Measurements from ENCODE around the gene CDK7.
"Not testable (repeated sequence)": the region's sequence is repeated elsewhere in the genome, so short reads cannot be mapped to it uniquely, and the experiment has no call there.

CDK7 gene

DNA sequence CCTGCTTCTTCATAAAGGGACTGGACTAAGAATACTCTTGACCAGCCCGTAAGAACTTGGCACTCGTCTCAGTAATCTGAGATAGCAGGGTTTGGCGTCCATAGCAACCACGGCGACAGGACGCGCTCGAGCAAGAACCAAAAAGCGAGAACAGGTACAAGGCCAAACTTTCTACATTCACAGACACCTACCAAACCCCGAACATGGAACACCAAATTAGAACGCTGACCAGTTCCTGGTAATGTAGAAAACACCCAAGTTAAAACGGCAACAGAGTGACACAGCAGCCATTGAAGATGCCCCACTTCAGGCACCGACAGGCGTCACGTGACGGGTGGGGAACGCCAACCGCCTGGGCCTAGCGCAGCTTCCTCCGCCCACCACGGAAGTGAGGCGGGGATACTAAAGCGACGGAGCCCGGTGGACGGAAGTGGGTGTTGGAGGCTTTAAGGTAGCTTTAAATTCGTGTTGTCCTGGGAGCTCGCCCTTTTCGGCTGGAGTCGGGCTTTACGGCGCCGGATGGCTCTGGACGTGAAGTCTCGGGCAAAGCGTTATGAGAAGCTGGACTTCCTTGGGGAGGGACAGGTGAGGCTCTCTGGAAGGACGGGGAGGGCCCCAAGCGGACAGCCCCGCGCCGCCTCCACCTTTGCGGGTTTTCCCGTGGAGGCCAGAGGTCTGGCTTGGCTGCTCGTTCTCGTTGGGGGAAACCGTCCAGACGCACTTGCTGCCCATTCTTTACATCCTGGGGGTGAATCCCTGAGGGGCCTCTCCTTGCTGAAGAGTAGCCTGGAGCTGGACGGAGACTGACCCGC lies at the start of gene CDK7:
TSS of gene CDK7 (plus strand) at position 430 of the 812 bp plus-strand sequence. CDS start at position 520, 90 bp downstream.
- DNase-seq: peak; percentile 76

DNA sequence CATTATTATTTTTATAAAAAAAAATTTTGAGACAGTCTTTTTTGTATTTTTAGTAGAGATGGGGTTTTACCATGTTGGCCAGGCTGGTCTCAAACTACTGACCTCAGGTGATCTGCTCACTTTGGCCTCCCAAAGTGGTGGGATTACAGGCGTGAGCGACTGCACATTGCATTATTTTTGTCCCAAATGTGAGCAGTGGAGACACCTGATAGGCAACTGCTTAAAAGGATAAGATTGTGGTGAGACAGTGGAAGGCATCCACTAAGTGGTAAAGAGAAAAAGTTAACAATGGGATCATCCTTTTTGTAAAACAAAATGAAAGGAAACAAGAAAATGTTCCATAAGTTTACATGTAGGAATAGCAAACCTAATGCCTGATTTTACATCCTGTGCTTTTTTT lies 47.3 kb upstream of the CDK7 start:
- DNase-seq: no peak

DNA sequence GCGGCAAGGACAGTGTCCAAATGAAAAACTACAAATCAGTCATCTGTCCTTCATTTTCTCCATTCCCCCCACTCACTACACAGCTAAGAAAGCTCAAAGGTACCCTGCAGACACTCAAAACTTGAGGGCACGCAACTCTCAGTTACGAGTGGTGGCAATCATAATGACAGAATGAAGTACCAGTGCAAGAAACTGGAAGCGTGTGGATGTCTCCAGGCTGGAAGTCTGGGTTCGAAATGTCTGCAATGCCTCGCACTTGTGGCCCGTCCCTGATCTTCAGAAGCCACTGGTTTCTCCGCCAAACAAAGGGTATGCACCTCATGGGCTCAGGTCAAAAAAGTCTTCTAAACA lies 45.9 kb upstream of the CDK7 start:
- DNase-seq: peak; percentile 13

DNA sequence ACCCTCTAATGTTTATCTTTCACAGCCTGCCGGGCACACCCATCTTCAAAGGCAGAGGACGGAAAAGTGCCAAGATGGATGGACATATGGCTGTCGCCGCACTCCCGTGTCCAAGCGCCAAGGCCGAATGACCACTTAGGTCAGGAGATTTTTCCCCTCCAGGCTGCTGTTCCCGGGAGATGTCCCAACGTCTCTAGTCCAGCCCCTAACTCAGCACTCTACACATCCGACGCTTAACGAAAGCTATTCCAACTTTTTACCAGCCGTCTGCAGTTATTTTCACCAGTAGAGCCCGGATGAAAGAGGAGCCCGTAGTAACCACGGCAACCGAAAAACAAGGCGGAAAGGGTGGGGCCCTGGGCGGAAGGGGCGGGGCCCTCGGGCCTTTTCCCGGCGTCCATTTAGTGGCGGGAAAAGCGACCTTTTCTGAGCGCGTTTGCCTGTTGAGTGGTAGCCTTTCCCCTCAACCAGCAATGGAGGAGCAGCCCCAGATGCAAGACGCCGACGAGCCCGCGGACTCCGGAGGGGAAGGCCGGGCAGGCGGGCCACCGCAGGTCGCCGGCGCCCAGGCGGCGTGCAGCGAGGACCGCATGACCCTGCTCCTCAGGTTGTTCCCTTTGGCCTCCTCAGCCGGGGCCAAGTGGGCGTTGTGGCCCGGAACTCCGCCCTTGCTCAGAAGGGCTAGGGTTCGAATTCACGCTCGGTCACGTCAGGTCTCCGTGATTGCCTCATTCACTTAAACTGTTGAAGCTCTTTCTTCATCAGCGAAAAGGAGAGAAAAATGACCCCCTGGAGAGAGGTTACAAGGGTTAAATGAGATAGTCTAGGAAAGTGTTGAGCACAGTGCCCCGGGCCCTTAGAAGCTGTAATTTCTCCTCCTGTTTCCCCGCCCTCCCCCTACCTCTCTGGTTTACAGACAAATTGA lies 45.3 kb upstream of the CDK7 start, which contains the start of gene CENPH:
TSS of gene CENPH (plus strand) at position 422 of the 925 bp plus-strand sequence. CDS start at position 474, 52 bp downstream.
- DNase-seq: peak; percentile 67

DNA sequence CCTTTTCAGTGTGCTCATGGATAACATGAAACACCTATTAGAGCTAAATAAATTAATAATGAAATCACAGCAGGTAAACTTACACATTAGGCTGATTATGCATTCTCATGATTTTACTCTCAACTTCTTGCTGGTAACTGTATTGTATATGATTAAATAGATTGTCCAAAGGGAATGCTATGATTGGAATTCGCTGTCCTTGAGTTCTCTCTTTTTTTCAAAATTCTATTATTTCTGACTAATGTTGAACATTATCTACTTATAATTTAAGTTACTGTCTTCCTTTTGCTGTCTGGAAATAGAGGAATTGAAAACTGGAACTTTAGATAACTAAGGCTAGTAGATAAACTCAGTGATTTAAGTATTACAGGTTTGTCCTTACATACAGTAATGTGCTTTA lies 32.2 kb upstream of the CDK7 start:
- DNase-seq: no peak

DNA sequence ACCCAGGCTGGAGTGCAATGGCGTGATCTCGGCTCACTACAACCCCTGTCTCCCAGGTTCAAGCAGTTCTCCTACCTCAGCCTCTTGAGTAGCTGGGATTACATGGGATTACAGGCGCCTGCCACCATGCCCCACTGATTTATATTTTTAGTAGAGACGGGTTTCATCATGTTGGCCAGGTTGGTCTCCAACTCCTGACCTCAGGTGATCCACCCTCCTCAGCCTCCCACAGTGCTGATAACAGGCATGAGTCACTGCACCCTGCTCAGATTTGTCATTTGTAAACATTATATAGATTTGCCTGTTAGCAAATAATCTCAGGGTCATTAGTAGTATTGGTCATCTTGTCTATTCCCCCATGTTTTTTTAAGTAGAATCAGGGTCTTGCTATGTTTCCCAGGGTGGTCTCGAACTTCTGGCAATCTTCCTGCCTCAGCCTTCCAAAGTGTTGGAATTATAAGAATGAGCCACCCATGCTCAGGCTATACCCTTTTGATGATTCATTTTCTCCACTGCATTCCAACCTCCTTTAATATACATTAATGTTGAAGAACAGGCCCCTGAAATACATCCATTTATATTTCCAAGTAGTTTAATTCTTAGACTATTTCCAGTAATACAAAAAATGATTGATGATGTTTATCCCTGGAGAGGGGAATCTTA lies 28.0 kb upstream of the CDK7 start:
- no peak for DNase-seq

DNA sequence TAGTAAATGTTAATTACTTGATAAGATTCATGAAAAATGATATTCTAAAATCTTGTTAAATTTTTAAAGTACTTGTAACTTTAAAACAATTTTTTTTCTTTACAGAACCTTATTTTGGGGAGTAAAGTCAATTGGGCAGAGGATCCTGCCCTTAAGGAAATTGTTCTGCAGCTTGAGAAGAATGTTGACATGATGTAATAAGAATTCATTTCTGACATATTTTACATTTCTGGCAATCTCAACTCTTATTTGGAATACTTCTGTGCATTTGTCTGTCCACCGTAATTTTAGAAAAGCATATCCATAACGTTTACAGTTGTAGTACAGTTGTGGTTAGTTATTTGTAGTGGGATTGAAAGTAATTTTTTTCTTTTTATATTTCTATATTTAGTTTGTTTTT lies 25.1 kb upstream of the CDK7 start:
- no peak for DNase-seq

DNA sequence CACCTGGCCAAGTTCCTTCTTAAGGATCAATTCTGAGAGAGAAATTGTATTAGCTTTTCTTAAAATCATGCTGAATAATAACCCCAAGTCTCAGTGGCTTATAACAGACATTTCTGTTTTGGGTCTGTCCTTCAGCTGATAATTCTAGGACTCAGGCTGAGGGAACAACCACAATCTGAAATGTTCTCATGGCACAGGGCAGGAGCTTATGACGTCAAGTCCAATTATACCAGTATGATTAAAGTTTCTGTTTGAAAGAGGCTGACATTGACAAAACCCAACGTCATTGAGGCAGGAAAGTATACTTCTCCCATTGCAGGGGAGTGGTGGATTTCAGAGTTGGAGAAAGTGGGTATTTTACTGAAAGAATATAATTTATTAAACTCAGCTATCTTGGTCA lies 23.5 kb upstream of the CDK7 start:
- DNase-seq: no peak

DNA sequence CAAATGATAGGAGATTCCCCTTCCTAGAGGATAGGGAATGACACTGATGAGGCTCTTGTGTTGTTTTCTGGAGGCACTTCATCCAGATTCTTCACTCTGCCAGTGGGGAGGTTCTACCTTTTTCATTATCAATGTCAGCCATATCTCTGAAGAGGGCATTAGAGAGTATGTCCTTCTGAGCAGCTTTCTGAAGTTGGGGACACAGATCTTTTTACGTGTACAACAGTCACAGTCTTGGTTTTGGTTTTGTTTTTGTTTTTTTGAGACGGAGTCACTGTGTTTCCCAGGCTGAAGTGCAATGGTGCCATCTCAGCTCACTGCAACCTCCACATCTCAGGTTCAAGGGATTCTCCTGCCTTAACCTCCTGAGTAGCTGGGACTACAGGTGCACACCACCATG lies 22.7 kb upstream of the CDK7 start:
- DNase-seq: no peak

DNA sequence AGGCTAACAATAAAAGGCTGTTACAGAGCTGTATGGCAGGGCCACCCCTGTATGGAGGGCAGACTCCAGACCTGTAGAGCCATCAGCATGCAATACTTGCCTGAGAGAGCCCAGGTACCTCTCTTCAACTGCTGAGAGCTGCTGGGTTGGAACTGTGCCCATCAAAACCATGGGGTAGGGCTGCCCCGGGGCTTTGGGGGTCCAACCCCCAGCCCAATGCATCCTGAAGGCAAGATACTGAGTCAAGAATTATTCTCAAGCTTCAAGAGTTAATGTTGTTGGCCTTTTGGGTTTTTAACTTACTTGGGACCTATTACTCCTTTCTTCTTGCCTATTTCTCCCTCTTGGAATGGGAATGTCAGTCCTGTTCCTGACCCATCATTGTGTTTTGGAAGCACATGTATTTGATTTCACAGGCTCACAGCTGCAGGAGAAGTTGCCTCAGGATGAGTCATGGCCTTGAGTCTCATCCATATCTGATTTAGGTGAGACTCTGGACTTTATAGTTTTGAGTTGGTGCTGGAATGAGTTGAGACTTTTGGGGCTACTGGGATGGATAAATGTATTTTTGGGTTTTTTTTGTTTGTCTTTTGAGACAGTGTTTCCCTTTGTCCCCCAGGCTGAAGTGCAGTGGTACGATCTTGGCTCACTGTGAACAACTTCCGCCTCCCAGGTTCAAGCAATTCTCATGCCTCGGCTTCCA lies 21.0 kb upstream of the CDK7 start:
- DNase-seq: no peak

DNA sequence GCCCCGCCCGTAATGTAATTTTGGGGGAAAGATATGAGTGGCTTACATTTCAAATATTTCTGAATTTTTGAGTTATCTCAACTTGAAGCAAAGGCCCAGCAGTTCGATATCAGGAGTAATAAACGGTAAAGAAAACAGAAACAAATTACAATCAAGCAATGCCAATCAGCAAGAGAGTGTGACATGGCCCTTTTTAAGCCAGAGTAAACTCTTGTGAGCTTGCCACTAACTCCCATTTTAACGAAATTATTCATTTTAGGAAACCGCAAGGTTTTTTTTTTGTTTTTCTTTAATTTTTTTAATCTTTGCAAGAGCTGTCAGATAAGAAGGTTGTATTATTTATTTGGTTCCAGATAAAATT lies 17.6 kb upstream of the CDK7 start:
- no peak for DNase-seq

DNA sequence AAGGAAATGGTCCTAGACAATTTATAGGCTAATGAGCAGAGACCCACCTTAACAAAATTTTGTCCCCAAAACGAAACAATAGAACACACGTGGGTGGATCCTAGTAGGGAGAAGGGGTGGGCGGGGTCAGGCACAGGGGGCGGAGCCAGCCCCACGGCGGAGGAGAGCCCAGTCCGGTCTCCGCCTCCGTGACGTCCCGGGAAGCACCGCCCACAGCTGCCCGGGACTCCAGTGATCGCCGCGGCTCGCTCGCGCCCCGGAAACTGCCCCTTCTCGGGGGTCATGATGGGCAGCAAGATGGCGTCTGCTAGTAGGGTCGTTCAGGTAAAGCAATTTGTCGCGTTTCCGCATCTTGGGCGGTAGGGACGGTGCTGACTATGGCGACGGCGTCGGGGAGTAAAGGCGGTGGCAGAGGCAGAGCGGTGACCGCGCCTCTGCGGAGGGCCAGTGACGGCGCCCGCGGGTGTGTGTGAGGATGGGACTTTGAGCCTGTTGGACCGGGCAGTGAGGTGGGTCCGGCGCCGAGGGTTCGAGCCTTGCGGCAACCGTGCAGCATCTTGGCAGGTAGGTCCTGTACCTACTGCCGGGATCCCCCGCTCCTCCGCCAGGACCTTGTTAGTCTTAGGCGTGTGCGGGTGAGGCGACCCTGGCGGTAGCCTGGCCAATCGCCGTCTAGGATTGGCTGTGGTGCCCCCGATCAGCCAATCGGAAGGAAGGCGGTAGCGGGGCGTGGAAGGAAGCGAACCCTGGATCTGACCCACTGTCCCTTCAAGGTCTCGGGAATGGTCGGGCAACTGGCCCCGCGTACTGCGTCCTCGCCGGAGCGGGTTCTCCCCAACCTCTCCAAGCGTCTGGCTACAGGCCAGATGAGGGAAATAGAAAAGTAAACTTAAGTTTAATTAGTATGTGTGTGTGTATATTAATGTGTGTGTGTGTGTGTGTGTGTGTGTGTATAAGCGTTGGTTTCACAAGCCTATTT lies 16.8 kb upstream of the CDK7 start:
- peak; percentile 72 for DNase-seq

DNA sequence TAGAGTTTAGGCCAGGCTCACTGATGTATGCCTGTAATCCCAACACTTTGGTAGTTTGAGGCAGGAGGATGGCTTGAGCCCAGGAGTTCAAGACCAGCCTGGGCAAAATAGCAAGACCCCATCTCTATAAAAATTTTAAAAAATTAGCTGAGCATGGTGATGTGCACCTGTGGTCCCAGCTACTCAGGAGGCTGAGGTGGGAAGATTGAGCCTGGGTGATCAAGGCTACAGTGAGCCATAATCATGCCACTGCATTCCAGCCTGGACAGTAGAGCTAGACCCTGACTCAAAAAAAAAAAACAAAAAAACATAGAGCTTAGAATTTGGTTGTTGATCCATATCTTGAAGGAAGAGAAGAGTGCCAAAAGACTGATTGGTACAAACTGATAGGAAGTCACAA lies 14.7 kb upstream of the CDK7 start:
- no peak for DNase-seq

DNA sequence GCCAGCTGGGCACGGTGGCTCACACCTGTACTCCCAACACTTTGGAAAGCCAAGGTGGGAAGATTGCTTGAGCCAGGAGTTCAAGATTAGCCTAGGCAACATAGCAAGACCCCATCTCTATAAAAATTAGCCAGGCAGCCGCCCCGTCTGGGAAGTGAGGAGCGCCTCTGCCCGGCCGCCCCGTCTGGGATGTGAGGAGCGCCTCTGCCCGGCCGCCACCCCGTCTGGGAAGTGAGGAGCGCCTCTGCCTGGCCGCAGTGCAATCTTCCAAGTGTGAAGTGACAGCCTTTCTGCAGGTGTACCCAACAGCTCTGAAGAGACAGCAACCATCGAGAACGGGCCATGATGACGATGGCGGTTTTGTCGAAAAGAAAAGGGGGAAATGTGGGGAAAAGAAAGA lies 14.3 kb upstream of the CDK7 start:
- DNase-seq: not testable (repeated sequence)

DNA sequence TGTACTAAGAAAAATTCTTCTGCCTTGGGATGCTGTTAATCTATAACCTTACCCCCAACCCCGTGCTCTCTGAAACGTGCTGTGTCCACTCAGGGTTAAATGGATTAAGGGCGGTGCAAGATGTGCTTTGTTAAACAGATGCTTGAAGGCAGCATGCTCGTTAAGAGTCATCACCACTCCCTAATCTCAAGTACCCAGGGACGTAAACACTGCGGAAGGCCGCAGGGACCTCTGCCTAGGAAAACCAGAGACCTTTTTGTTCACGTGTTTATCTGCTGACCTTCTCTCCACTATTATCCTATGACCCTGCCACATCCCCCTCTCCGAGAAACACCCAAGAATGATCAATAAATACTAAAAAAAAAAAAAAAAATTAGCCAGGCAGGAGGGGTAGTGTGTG lies 13.9 kb upstream of the CDK7 start:
- not testable (repeated sequence) for DNase-seq

DNA sequence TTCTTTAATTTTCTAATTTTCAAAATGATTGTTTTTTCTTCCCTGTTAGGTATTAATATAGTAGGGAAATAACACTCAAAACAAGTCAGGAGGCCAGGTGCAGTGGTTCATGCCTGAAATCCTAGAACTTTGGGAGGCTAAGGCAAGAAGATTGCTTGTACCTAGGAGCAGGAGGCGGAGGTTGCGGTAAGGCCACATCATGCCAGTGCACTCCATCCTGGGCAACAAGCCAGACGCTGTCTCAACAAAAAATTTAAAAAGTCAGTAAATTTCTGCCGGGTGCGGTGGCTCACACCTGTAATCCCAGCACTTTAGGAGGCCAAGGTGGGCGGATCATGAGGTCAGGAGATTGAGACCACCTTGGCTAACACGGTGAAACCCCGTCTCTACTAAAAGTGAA lies 10.2 kb upstream of the CDK7 start:
- DNase-seq: no peak

DNA sequence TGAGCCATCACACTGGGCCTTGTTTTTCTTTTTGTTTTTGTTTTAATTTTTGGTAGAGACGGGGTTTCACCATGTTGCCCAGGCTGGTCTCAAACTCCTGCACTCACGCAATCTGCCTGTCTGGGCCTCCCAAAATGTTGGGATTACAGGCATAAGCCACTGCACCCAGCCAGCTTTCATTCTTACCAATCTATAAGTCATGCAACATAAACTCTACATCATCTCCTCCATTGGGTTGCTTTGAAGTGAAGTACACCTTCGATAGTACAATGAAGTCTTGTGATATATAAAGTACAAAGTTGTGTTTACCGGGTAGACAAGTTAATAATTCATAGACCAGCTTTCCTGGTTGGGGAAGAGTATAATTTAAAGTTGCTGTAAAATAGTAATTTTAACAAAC lies 8.8 kb upstream of the CDK7 start:
- DNase-seq: no peak

DNA sequence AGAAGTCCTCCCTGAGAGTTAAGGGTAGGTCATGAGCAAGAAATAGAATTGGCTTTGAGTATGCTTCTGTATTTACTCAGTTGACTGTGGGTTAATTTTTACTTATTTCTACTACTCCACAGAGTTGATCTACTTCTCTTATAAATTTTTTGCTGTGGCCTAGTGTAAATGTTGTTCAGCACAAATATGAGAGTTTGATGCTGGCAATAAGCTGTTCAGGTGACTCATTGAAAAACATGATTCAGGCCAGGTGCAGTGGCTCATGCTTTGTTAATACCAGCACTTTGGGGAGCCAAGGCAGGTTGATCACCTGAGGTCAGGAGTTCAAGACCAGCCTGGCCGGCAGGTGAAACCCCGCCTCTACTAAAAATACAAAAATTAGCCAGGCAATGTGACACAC lies 4.5 kb upstream of the CDK7 start:
- DNase-seq: no peak

DNA sequence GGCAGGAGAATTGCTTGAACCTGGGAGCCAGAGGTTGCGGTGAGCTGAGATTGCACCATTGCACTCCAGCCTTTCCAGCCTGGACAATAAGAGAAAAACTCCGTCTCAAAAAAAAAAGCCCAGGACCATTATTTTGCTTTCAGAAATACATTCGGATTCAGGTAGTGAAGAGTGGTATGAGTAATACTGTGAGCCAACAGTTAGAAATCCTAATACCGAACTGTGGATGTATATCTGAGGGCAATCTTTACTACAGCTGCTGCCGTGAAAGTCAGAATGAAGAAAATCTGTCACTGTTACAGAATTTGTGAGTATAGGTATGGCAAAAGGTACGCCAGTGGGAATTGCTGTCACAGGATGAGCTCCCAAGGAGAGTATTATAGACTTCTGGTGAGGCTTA lies 3.4 kb upstream of the CDK7 start:
- DNase-seq: no peak

DNA sequence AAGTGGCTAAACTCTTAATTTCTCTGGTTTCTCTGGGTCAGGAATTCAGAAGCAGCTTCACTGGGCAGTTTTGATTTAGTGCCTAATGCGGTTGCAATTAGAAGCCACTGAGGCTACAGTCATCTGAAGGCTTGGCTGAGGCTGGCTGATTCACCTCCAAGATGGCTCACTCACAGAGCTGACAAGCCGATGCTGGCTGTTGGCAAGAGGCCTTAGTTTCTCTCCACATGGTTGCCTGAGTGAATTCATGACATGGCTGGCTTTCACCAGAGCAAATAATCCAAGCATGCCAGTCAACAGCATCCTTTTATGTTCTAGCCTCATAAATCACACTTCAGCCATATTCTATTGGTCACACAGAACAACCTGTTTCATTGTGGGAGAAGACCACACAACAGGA lies 2.8 kb upstream of the CDK7 start:
- no peak for DNase-seq

DNA sequence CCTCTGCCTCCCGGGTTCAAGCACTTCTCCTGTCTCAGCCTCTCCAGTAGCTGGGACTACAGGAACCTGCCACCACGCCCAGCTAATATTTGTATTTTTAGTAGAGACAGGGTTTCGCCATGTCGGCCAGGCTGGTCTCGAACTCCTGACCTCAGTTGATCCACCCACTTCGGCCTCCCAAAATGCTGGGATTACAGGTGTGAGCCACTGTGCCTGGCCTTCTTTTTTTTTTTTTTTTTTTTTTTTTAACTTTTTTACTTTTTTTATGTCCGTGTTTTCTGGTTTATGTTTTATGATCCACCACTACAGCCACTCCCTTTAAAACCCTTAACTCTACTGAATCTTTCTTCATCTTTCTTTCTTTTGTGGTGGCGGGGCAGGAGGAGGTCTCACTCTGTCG lies 2.0 kb downstream of the CDK7 start:
- DNase-seq: not testable (repeated sequence)

DNA sequence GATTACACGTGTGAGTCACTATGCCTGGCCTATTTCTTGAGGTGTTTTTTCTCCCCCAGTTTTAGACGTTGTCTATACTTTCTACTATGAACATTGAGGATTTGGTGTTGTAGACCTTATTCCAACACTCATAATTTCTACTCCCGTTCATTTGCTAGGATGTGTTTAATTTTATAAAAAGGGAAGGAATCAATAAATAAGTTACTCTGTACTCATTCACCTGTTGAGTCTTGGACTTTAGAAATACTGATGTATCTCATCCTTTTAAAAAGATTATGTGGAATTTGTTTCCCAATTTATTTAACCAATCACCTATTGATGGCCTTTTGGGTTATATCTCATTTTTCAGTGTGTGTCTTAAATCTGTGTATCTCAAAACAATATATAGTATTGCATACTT lies 3.2 kb downstream of the CDK7 start:
- DNase-seq: no peak
